NCI-H748 (cell line): ENCODE results near the gene SNPH.
A peak's percentile ranks its signal among the peaks of the same experiment; 100 is the strongest.
"Not testable (repeated sequence)": the region's sequence is repeated elsewhere in the genome, so short reads cannot be mapped to it uniquely, and the experiment has no call there.

ENCODE experiments used
- DNase-seq: peaks from one replicate; lab custom pipeline; 2025; ENCODE audit not compliant: unreplicated experiment; lab: John Stamatoyannopoulos, UW

Gene SNPH

GRCh38 chr20:1266167-1266973 lies at the start of gene SNPH:
Gene SNPH (plus strand): TSS chr20:1266294. CDS start chr20:1296240, 29,946 bp downstream.
- peak; percentile 80 for DNase-seq

GRCh38 chr20:1216527-1217427 lies 49.3 kb upstream of the SNPH start:
- DNase-seq, result not testable (repeated sequence)

- not testable (repeated sequence) for DNase-seq
Measured at GRCh38 chr20:1222750-1223149, 43.3 kb upstream of the SNPH start.

GRCh38 chr20:1224205-1224890 lies 41.7 kb upstream of the SNPH start:
- DNase-seq, result no peak

GRCh38 chr20:1225263-1225782 lies 40.8 kb upstream of the SNPH start:
- peak; percentile 86 for DNase-seq

GRCh38 chr20:1225783-1226654 lies 40.1 kb upstream of the SNPH start, which contains the start of gene RAD21L1:
Gene RAD21L1 (plus strand): TSS chr20:1226044. CDS start chr20:1228454, 2,410 bp downstream.
- peak; percentile 78 for DNase-seq

GRCh38 chr20:1229541-1229940 lies 36.6 kb upstream of the SNPH start:
- no peak for DNase-seq

- DNase-seq, result no peak
Measured at GRCh38 chr20:1232286-1233111, 33.6 kb upstream of the SNPH start.

GRCh38 chr20:1240549-1240948 lies 25.5 kb upstream of the SNPH start:
- DNase-seq, result no peak

- DNase-seq, result no peak
Measured at GRCh38 chr20:1241456-1241855, 24.6 kb upstream of the SNPH start.

- no peak for DNase-seq
Measured at GRCh38 chr20:1242099-1242498, 24.0 kb upstream of the SNPH start.

- no peak for DNase-seq
Measured at GRCh38 chr20:1242530-1242929, 23.6 kb upstream of the SNPH start.

- DNase-seq, result no peak
Measured at GRCh38 chr20:1245578-1245977, 20.5 kb upstream of the SNPH start.

GRCh38 chr20:1247689-1248088 lies 18.4 kb upstream of the SNPH start:
- no peak for DNase-seq

GRCh38 chr20:1250282-1250681 lies 15.8 kb upstream of the SNPH start:
- not testable (repeated sequence) for DNase-seq

- DNase-seq, result no peak
Measured at GRCh38 chr20:1252416-1252815, 13.7 kb upstream of the SNPH start.

GRCh38 chr20:1254254-1254653 lies 11.8 kb upstream of the SNPH start:
- DNase-seq, result no peak

GRCh38 chr20:1255675-1256074 lies 10.4 kb upstream of the SNPH start:
- no peak for DNase-seq

GRCh38 chr20:1263853-1264252 lies 2.2 kb upstream of the SNPH start:
- no peak for DNase-seq
